Raji (cell line): ENCODE data around the gene CASTOR2.
"Not testable (repeated sequence)": the region's sequence is repeated elsewhere in the genome, so short reads cannot be mapped to it uniquely, and the experiment has no call there.

Experiments used
- POLR2A ChIP-seq: IDR thresholded peaks from 2 replicates; pipeline ENCODE4 v1.6.1; 2011; ENCODE audit warnings: low read depth, low read length, control low read depth; ENCODE audit not compliant: insufficient read depth

CASTOR2 gene

DNA sequence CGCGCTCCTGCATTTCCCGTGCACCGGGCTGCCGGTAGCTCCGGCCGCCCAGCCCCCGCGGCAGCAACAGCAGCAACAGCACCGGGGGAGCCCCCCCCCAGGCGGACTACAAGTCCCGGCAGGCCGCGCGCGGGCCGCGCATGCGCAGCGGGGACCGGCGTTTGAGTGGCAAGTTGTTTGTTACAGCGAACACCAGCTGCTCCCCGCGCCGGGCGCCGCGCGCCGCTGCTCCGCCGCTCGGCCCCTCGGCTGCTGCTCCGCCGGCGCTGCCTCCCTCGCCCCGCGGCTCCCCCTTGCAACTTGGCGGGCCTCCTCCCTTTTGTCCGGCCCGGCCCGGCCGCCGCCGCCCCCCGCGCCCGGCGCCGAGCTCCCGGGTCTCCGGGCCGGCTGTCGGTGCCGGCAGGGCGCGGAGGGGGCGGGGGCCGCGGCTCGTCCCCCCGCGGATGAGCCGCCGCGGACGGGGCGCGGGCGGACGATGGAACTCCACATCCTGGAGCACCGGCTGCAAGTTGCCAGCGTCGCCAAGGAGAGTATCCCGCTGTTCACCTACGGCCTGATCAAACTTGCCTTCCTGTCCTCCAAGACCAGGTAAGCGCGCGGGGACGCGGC, at the start of gene CASTOR2:
TSS of gene CASTOR2 (plus strand) at position 195 of the 609 bp plus-strand sequence. CDS start at position 476, 281 bp downstream.
- TF ChIP-seq POLR2A, result not testable (repeated sequence)

GRCh38 chr7:74993121-74993520, 28.6 kb downstream of the CASTOR2 start:
- no peak for TF ChIP-seq POLR2A

- no peak for TF ChIP-seq POLR2A
Observed at GRCh38 chr7:75010036-75010435, 45.5 kb downstream of the CASTOR2 start.

DNA sequence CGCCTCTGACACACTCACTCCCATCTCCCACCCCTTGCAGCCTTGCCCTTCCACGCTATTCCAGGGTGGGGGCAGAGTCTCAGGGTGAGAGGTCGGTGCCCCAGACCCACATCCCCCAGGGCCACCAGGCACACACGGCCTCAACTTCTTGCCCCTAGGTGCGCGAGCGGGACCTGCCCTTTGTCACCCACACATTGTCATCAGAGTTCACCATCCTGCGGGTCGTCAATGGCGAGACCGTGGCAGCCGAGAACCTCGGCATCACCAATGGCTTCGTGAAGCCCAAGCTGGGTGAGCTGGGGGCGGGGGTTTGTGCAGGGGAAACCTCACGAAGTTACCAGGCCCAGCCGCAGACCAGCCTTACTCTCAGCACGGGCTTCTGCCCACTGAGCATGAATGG, 53.3 kb downstream of the CASTOR2 start:
- no peak for TF ChIP-seq POLR2A

GRCh38 chr7:75018570-75019364, 54.3 kb downstream of the CASTOR2 start:
- no peak for TF ChIP-seq POLR2A

GRCh38 chr7:75019800-75020199, 55.3 kb downstream of the CASTOR2 start:
- no peak for TF ChIP-seq POLR2A

- no peak for TF ChIP-seq POLR2A
Observed at GRCh38 chr7:75024922-75025321, 60.4 kb downstream of the CASTOR2 start.

- TF ChIP-seq POLR2A, result no peak
Observed at GRCh38 chr7:75028299-75028698, 63.8 kb downstream of the CASTOR2 start.

- TF ChIP-seq POLR2A, result no peak
Observed at GRCh38 chr7:75033064-75033463, 68.6 kb downstream of the CASTOR2 start.

GRCh38 chr7:75033826-75034225, 69.3 kb downstream of the CASTOR2 start:
- TF ChIP-seq POLR2A, result no peak

DNA sequence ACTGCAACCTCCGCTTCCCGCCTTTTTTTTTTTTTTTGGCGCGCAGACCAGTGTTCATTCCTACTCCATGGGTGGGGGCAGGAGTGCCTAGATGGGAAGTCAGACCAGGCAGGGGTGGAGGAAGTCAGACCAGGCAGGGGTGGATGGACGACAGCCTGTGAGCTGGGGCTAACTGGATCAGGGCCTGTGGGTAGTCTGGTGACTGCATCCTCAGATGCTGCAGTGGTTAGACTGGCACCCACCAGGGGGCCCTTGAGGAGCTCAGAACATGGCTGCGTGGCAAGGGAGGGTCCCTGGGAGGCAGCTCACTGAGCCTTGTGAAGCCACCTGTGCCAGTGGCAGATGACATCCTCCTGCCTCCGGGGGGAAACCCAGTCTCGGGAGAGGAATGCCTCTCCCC, 74.0 kb downstream of the CASTOR2 start:
- no peak for TF ChIP-seq POLR2A

GRCh38 chr7:75039166-75039565, 74.7 kb downstream of the CASTOR2 start:
- no peak for TF ChIP-seq POLR2A

- no peak for TF ChIP-seq POLR2A
Observed at GRCh38 chr7:75039709-75040108, 75.2 kb downstream of the CASTOR2 start.

DNA sequence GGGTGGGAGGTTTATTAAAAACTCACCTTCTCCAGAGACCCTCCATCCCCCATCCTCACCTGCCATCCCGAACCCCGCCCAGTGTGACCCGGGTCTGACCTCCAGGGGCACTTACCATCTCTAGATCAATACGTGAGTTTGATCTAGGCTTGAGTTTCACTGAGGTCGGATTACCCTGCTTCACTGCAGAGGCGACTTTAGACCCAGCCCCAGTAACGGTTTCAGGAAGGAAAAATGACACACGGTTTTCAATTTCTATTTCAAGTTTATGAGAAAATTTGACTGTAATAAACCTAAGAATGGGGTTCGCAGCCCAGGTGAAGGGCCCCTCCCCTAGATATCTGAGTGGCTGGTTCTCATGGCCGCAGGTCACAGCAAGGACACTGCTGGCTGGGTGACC, 76.0 kb downstream of the CASTOR2 start:
- TF ChIP-seq POLR2A, result no peak

DNA sequence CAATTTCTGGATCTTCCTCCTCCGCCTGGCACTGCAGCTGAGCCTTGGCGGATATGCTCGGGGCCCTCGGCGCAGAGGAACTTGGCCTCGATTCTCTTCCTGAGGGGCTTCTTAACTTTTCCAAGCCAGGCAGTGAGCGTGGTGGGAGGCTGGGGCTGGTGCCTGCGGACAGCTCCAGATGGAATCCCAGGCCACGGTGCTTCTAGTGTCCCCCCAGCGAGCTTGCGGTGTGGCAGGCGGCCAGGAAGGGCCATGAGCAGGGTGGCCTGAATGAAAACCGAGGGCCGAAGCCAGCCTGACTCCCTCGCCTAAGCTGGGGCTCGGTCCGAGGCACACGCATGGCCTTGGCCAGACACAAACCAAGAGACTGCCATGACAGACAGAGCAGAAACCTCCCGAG, 77.8 kb downstream of the CASTOR2 start:
- no peak for TF ChIP-seq POLR2A
